HG03064 (cell line): ENCODE results near the gene SPDYE3.
A peak's percentile ranks its signal among the peaks of the same experiment; 100 is the strongest.

ENCODE experiments used
- ATAC-seq: cut with Tn5 transposase; IDR thresholded peaks from one replicate; pipeline ENCODE4 v1.9.1; 2021; ENCODE audit warnings: low read depth; ENCODE audit not compliant: unreplicated experiment

Gene SPDYE3

GRCh38 chr7:100369105-100369504 lies 61.6 kb downstream of the SPDYE3 start:
- peak; percentile 41 for ATAC-seq

GRCh38 chr7:100370303-100370702 lies 62.8 kb downstream of the SPDYE3 start:
- ATAC-seq = no peak

GRCh38 chr7:100370746-100371145 lies 63.2 kb downstream of the SPDYE3 start:
- no peak for ATAC-seq

DNA sequence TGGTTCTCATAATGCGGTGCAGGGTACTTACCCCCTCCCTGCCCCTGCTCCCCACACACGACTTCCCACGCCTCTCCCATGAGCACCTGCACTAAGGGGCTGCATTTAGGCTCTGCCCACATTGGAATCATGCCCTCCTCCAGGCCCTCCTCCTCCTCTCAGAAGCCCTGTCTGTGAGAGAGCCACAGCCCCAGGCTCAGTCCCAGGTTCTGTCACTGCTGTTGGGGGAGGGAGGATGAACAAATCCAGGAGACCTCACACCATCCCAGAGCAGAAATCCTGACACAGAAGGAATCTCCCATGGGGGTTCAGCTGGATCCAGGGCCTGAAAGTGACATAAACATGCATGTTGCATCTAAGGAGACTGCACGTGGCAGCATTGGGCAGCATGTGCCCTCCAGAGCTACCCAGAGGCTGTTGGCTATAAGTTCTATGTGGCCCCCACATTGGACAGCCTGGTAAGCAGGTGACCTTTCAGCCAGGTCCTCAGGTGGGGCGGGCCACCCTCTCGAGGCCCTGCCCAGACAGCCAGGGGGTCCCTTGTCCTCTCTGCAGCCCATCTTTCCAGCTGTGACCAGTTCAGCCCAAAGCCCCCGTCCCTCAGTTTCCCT lies 64.2 kb downstream of the SPDYE3 start:
- no peak for ATAC-seq
